ENCODE measurements around the gene CDC42BPA. TPM values are rescaled to one million over a fixed set of nuclear protein-coding genes. Genes with fewer than 3 reads are reported as not detected.

The CDC42BPA gene
- total and polyA plus RNA-seq, 2 of the 13 experiments (the other 11 are each of a cell fraction or from before 2014, with no cell fraction given), result 6.5 to 16.0 TPM

GRCh38 chr1:226993814-226994585 lies 324.3 kb downstream of the CDC42BPA start (continued):
- TF ChIP-seq, protein P1, sequence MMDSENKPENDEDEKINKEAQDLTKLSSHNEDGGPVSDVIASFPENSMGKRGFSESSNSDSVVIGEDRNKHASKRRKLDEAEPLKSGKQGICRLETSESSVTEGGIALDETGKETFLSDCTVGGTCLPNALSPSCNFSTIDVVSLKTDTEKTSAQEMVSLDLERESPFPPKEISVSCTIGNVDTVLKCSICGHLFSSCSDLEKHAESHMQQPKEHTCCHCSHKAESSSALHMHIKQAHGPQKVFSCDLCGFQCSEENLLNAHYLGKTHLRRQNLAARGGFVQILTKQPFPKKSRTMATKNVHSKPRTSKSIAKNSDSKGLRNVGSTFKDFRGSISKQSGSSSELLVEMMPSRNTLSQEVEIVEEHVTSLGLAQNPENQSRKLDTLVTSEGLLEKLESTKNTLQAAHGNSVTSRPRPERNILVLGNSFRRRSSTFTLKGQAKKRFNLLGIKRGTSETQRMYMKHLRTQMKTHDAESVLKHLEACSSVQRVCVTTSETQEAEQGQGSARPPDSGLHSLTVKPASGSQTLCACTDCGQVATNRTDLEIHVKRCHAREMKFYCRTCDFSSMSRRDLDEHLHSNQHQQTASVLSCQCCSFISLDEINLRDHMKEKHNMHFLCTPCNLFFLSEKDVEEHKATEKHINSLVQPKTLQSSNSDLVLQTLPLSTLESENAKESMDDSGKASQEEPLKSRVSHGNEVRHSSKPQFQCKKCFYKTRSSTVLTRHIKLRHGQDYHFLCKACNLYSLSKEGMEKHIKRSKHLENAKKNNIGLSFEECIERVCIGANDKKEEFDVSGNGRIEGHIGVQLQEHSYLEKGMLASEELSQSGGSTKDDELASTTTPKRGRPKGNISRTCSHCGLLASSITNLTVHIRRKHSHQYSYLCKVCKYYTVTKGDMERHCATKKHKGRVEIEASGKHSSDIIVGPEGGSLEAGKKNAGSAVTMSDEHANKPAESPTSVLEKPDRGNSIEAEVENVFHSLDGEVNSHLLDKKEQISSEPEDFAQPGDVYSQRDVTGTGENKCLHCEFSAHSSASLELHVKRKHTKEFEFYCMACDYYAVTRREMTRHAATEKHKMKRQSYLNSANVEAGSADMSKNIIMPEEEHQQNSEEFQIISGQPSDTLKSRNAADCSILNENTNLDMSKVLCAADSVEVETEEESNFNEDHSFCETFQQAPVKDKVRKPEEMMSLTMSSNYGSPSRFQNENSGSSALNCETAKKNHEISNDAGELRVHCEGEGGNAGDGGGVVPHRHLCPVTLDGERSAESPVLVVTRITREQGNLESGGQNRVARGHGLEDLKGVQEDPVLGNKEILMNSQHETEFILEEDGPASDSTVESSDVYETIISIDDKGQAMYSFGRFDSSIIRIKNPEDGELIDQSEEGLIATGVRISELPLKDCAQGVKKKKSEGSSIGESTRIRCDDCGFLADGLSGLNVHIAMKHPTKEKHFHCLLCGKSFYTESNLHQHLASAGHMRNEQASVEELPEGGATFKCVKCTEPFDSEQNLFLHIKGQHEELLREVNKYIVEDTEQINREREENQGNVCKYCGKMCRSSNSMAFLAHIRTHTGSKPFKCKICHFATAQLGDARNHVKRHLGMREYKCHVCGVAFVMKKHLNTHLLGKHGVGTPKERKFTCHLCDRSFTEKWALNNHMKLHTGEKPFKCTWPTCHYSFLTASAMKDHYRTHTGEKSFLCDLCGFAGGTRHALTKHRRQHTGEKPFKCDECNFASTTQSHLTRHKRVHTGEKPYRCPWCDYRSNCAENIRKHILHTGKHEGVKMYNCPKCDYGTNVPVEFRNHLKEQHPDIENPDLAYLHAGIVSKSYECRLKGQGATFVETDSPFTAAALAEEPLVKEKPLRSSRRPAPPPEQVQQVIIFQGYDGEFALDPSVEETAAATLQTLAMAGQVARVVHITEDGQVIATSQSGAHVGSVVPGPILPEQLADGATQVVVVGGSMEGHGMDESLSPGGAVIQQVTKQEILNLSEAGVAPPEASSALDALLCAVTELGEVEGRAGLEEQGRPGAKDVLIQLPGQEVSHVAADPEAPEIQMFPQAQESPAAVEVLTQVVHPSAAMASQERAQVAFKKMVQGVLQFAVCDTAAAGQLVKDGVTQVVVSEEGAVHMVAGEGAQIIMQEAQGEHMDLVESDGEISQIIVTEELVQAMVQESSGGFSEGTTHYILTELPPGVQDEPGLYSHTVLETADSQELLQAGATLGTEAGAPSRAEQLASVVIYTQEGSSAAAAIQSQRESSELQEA (CRISPR knock-in tag; IDR thresholded peaks at IDR 0.05; ENCODE audit: not compliant biosample characterization), result no peak
- TF ChIP-seq, protein P2, sequence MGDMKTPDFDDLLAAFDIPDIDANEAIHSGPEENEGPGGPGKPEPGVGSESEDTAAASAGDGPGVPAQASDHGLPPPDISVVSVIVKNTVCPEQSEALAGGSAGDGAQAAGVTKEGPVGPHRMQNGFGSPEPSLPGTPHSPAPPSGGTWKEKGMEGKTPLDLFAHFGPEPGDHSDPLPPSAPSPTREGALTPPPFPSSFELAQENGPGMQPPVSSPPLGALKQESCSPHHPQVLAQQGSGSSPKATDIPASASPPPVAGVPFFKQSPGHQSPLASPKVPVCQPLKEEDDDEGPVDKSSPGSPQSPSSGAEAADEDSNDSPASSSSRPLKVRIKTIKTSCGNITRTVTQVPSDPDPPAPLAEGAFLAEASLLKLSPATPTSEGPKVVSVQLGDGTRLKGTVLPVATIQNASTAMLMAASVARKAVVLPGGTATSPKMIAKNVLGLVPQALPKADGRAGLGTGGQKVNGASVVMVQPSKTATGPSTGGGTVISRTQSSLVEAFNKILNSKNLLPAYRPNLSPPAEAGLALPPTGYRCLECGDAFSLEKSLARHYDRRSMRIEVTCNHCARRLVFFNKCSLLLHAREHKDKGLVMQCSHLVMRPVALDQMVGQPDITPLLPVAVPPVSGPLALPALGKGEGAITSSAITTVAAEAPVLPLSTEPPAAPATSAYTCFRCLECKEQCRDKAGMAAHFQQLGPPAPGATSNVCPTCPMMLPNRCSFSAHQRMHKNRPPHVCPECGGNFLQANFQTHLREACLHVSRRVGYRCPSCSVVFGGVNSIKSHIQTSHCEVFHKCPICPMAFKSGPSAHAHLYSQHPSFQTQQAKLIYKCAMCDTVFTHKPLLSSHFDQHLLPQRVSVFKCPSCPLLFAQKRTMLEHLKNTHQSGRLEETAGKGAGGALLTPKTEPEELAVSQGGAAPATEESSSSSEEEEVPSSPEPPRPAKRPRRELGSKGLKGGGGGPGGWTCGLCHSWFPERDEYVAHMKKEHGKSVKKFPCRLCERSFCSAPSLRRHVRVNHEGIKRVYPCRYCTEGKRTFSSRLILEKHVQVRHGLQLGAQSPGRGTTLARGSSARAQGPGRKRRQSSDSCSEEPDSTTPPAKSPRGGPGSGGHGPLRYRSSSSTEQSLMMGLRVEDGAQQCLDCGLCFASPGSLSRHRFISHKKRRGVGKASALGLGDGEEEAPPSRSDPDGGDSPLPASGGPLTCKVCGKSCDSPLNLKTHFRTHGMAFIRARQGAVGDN (CRISPR knock-in tag; IDR thresholded peaks at IDR 0.05), result peak; percentile 84
- no peak for TF ChIP-seq MLXIP (CRISPR knock-in tag; IDR thresholded peaks at IDR 0.05; ENCODE audit: borderline replicate concordance)
- no peak for TF ChIP-seq SMAD3 (CRISPR knock-in tag; IDR thresholded peaks at IDR 0.05)
- peak; percentile 52; the same call in 1 of the 2 replicates for TF ChIP-seq KDM5B (CRISPR knock-in tag; IDR thresholded peaks at IDR 0.05; ENCODE audit: borderline replicate concordance)
- TF ChIP-seq MIXL1 (CRISPR knock-in tag; IDR thresholded peaks at IDR 0.05), result peak; percentile 42
- TF ChIP-seq ZNF441 (CRISPR knock-in tag; IDR thresholded peaks at IDR 0.05; ENCODE audit: borderline replicate concordance), result no peak
- peak; percentile 54; the same call in 1 of the 2 replicates for TF ChIP-seq PATZ1 (CRISPR knock-in tag; IDR thresholded peaks at IDR 0.05)
